GM18526 (cell line): ENCODE data around the gene RUNX2.

Experiments used
- POLR2A ChIP-seq: IDR thresholded peaks from 3 replicates; pipeline ENCODE4 v1.6.1; 2011; ENCODE audit not compliant: insufficient read length; ENCODE audit errors: extremely low read depth

Gene RUNX2

GRCh38 chr6:45571159-45571558 lies 243.0 kb downstream of the RUNX2 start:
- no peak for TF ChIP-seq POLR2A

DNA sequence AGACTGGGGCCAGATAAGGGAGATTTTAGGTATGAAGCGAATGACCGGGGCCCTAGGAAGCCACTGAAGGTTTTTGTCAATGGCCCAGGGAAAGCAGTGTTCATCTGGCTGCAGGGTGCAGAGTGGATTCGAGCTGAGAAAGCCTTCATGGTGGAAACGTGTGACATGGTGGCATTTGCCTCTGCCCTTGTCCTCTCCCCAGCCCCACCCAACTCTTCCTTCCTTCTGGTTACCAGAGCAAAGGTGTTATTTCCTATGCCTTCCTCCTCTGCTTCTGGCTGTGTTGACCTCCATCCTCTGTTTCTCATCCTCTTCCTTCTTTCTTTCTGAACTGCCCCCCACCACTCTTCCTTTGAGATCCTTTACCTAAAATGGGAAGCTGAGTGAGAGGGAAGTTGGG lies 244.7 kb downstream of the RUNX2 start:
- TF ChIP-seq POLR2A = no peak

GRCh38 chr6:45574014-45574461 lies 245.9 kb downstream of the RUNX2 start:
- TF ChIP-seq POLR2A = no peak

DNA sequence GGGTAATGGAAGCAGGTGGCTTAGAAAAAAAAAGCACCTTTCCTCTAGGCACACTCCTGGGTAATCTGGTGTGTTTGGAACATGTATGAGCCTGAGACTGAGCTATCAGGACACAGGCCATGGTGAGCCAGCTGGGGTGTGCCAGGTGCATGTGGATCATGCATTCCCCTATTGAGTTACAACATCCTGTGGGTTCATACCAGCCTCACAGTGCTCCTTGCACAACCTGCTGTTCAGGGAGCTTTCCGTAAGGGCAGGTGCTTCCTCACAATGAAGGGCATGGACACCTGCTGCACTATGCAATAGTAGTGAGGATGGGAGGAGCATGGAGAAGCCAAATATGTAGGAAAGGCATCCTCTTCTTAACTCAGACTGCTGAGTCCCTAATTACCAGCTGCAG lies 246.8 kb downstream of the RUNX2 start:
- no peak for TF ChIP-seq POLR2A

- TF ChIP-seq POLR2A = no peak
These were observed 248.8 kb downstream of the RUNX2 start for GRCh38 chr6:45576648-45577624.

DNA sequence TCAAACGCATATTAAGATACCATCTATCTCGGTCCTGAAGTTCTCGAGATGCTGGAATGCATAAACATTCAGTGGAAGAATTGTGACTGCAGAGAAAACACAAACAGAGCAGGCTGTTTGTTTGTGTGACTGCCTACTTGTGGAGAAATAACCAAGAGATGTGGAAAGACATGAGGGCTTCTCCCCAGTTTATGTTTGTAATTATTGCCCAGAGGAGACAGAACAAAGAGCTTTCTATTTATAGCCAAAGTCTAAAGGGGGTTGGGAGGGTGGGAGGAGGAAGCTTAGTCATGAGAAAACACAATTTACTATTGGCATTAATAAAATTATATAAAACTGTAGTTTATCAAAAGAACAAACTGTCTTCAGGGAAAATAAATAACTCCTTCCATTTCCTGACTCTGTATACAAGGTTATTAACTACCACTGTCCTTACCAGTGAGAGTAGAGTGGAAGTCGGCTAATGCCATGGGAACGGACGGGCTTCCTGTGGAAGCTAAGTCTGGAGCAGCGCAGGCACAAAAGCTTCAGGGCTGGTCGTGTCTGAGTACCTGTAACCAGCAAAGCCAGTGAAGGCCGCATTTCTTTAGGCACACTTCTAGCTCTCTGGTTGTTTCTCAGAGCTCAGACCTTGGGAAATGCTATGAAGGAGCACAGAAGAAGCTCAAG lies 249.8 kb downstream of the RUNX2 start:
- TF ChIP-seq POLR2A = no peak

DNA sequence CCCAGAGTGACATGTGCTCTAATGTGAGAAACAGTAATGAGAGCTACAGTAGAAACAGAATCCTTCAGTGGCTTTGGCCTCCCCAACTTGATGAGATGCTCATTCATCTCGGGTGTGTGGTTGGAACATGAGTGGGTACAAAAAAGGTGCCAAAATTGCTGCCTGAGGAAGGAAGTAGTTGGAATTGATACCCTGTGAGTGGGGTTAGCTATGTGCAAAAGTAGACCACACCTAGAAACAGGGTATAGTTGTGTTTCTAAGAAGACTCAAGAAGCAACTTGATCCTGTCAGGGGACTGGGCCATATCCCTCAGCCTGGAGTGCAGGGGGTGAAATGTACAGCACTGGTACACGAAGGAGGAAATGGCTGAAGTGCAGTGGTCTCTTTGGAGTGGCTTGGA lies 256.0 kb downstream of the RUNX2 start:
- no peak for TF ChIP-seq POLR2A

- TF ChIP-seq POLR2A = no peak
These were observed 258.4 kb downstream of the RUNX2 start for GRCh38 chr6:45586216-45587171.

- TF ChIP-seq POLR2A = no peak
These were observed 259.3 kb downstream of the RUNX2 start for GRCh38 chr6:45587229-45588060.

- TF ChIP-seq POLR2A = no peak
These were observed 261.2 kb downstream of the RUNX2 start for GRCh38 chr6:45589367-45589766.

GRCh38 chr6:45590226-45590625 lies 262.1 kb downstream of the RUNX2 start:
- TF ChIP-seq POLR2A = no peak

- TF ChIP-seq POLR2A = no peak
These were observed 262.6 kb downstream of the RUNX2 start for GRCh38 chr6:45590696-45591184.

- no peak for TF ChIP-seq POLR2A
These were observed 263.2 kb downstream of the RUNX2 start for GRCh38 chr6:45591306-45591705.

- TF ChIP-seq POLR2A = no peak
These were observed 263.8 kb downstream of the RUNX2 start for GRCh38 chr6:45591890-45592289.
